NT2/D1 (cell line): ENCODE measurements around the gene SEC62.

Experiments used
- SUZ12 ChIP-seq: IDR thresholded peaks from 2 replicates; pipeline ENCODE4 v1.6.1; 2011; ENCODE audit not compliant: insufficient read length, insufficient read depth; ENCODE audit errors: extremely low read depth
- YY1 ChIP-seq: IDR thresholded peaks from 2 replicates; pipeline ENCODE4 v1.6.1; 2011; ENCODE audit not compliant: insufficient read length, insufficient read depth
- ZNF274 ChIP-seq: IDR thresholded peaks from 2 replicates; pipeline ENCODE4 v1.6.1; 2011; ENCODE audit warnings: mild to moderate bottlenecking, low read depth, low read length

DNA sequence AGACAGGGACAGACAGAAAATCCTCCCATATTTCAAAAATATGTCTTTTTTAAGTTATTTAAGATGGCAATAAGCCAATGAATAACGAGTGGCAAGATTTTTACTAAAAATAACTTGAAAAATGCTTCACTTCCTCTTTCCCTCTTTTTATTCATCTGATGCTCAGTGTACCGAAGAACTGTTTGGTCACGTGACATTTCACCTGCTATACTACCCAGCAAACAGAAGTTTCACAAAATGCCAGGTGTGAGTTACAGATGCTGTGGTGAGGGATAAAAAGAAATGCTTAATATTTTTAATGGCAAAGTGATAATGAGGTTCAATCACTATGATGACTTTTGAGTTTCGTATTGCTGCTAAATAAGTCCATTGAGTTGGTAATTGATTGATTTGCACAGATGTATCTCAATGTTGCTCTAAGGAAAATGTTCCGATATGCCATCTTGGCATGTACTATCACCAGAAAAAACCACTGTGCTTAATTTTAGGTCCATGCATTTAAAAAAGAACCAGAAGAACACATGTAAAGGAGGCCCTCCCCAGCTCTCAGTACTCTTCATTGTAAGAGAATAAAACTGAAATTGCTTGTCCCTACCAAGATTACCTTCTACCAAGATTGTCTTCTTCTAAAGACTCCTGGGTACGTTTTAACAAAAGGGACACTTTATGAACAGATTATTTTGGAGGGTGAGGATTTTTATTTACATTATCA is 26.0 kb upstream of the SEC62 start:
- TF ChIP-seq ZNF274 (no peak), SUZ12 (no peak), YY1 (no peak)
